ENCODE measurements around the gene FKBP9.
"Not testable (repeated sequence)": the region's sequence is repeated elsewhere in the genome, so short reads cannot be mapped to it uniquely, and the experiment has no call there.

Gene FKBP9

DNA sequence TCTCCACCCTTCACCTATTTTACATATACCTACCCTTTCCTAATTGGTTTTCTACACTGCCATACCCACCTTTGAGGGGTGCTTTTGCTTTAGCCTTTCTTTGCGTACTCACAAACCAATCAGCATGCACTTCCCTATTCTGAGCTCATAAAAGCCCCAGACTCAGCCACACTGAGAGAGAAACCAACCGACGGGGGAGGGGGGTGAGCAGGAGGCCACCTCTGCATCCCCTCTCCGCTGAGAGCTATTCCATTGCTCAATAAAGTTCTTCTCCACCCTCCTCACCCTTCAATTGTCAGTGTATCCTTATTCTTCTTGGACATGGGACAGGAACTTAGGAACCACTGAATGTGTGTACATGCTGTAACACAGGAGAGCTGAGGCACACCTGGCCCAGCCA lies 9.0 kb upstream of the FKBP9 start:
- DNase-seq (ENCODE audit: low read depth, low spot score) = no peak

DNA sequence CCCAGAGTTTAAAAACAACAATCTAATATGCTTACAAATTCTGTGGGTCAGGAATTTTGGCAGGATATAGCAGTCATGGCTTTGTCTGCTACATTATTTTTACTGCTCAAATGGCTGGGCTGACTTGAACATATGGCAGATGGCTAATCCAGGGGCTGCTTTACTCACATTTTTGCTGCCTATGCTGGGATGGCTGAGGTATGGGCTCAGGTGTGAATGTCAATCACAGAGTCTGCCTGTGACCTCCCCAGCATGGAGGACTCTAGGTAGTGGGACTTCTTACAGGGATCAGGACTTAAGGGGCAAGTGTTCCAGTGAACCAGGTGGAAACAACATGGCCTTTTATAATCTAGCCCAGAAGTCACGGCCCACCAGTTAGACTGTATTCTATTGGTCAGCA lies 4.4 kb upstream of the FKBP9 start:
- DNase-seq (ENCODE audit: low read depth, low spot score) = no peak

DNA sequence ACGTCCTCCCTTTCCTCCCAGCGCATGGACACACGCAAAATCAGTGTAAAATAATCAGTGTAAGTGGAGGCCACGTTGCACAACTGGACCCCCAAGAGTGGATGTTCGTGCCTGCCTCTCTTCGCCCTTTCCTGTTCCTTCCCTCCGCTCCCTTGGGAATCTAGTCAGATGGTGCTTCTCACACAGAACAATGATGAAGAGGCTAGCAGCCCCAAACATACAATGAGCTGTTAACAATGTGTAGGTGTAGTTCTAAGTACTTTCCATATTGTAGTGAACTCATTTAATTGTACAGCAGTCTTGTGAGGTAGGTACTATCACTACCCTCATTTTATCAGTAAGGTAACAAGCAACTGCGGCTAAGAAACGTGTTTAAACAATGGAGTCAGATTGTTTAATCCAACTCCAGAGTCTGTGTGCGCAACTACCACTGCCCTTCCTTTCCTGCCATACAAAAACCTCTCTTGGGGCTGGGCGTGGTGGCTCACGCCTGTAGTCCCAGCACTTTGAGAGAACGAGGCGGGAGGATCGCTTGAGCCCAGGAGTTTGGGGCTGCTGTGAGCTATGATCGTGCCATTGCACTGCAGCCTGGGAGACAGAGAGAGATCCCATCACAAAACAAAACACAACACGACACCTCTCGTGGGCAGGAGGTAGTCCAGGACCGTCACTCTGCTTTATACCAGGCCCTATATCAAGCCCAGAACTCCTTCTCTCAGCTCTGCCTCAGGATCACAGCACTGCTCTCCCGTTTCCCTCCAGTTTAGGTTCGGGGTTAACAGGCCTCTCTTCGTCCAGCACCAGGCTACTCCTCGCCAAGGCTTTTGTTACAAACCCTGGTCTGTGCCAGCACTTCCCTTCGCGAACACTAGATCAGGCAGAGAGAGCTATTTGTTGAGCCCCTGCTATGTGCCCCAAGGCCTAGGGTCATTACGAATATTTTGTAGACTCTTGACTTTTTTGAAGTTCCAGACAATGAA lies 1.1 kb downstream of the FKBP9 start:
- peak; percentile 39 for DNase-seq (ENCODE audit: low read depth, low spot score)

DNA sequence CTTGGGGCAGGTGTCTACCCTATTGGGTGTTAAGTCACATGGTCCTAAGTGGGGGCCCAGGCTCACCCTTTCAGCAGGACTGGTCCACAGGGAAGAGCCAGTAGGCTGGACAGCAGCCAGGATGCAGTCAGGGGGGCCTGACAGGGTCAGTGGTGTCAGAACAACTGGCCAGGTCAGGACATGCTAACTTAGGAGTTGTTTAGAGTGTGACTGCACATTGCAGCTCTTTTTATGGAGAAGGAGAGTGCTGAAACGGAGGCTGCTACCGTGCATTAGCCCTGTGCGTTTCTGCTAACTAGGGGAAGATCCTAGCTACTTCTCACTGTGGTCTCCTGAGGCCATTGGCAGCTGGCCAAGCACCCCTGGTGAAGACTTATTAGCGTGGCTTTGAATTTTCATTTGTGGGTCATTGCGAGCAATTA lies 6.7 kb downstream of the FKBP9 start:
- not testable (repeated sequence) for DNase-seq (ENCODE audit: low read depth, low spot score)

DNA sequence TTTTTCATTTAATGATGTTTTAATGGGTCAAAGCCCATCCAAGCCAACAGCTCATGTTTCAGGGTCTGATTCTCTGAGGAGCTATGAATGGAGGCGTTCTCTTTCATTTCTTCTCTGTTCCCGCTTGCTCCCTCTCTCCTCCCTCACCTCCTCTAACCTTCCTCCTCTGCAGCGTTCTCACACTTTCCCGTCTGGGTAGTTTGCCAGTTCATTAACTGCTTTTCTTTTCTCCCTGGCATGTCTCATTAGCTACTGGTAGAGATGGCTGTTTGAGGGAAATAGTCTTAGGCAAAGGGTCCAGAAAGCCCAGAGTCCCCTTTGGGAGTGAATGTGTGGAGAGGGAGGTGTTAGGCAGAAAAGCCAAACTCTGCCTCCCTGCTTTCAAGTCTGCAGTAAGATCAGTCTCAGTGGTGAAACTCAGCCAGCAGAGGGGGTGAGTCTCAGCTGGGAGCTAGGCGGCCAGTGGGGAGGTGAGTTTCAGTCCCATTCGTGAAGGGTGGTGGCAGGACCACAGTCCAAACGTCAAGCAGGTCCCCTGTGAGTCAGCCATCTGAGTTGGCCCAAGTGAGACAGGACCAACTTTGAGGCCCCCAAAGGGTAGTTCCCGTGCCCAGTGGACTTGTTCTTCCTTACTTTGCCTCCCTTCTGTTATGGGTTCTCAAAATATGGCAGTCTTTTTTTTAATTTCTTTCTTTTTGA lies 7.4 kb downstream of the FKBP9 start:
- not testable (repeated sequence) for DNase-seq (ENCODE audit: low read depth, low spot score)

DNA sequence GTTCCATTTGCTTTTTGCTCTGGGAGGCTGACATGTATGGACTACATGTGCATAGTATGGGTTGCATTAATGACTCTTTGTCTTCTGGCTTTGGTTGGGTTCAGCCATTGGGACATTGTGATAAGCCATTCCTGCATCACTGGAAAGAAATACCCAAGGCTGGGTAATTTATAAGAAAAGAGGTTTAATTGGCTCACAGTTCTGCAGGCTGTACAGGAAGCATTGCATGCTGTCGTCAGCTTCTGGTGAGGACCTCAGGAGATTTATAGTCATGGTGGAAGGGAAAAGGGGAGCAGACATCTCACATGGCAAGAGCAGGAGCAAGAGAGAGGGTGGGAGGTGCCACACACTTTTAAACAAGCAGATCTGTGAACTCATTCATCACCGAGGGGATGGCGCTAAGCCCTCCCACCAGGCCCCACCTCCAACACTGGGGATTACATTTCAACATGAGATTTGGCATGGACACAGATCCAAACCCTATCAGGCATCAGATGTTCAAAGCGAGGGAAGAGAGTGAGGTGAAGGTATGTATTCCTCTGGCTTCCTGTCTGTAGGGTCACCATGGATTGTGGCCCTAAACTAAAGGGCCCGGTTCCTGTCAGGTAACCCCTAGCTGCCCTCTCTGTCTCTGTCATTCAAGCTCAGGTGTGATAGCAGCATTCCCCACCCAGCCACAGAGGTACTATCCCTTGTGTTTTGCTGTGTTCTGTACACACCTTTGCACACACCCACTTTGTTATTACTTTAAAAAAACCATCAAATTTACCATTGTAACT lies 9.4 kb downstream of the FKBP9 start:
- DNase-seq (ENCODE audit: low read depth, low spot score) = not testable (repeated sequence)

DNA sequence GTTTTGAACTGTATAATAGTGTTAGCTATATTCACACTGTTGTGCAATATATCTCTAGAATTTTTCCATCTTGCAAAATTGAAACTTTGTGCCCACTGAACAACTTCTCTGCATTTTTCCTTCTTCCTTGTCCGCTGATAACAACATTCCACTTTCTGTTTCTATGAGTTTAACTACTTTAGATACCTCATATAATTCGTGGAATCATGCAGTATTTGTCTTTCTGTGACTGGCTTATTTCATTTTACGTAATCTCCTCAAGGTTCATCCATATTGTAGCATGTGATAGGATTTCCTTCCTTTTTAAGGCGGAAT lies 10.0 kb downstream of the FKBP9 start:
- not testable (repeated sequence) for DNase-seq (ENCODE audit: low read depth, low spot score)

DNA sequence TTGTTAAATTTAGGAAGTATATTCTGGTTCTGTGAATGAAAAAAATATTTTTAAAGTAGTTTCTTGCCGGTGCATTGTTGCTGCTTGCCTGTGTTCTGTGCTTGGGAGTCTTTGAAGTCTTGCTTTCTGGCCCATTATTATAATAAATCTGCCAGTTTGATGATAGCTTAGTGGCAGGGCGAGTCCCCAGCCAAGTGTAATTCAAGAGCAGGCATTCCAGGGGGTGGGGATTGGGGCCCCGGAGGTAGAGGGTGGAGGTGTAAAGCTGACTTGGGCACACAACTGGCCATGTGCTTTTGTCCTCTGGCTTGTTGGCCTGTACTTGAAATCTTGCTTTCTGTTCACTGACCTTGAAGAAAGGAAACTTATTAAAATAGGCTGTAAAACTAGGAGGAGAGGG lies 14.7 kb downstream of the FKBP9 start:
- not testable (repeated sequence) for DNase-seq (ENCODE audit: low read depth, low spot score)

DNA sequence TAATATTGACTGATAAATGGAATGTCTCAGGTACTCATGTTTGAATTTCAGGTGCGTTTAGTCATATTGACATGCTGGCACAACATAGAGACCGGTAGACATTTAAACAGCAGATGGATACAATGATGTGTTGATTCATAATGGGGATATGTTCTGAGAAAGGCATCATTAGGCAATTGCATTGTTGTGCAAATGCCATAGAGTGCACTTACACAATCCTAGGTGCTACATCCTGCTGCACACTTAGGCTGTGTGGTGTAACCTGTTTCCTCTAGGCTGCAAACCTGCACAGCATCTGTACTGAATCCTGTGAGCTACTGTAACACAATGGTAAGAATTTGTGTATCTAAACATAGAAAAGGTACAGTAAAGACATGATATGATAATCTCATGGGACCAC lies 19.9 kb downstream of the FKBP9 start:
- not testable (repeated sequence) for DNase-seq (ENCODE audit: low read depth, low spot score)

DNA sequence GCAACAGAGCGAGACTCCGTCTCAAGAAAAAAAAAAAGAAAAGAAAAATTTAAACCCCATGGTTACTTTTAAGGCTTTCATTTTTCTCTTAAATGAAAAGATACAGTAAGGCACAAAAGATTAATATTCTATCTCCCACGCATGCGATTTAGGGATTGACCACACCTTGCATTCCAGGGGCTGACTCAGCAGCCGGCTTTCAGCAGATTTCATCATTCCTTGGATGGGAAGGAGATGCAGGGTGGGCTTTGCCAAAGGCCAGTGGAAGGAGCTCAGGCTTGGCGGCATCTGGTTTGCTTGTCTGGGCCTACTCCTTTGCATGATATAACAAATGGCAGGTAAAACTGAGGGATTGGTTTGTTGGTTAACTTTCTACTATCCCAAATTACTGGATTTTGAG lies 22.0 kb downstream of the FKBP9 start:
- not testable (repeated sequence) for DNase-seq (ENCODE audit: low read depth, low spot score)

DNA sequence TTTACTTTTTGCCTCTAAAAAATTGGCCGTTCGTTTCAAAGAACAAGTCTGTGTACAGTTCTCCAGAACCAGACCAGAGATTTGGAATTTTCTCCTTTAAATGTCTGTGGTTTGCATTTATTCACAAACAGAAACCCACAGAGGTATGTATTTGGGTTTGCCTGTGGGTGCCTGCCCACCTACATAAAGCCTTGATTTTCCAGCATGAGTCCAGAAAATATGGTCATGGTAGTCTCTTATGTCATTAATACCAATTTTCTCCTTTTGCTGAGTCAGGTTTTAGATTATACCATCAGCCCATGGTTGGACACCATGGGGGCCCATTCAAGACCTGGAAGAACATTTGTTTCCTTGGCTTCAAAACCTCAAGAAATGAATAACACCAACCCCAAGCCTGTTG lies 22.7 kb downstream of the FKBP9 start:
- not testable (repeated sequence) for DNase-seq (ENCODE audit: low read depth, low spot score)

DNA sequence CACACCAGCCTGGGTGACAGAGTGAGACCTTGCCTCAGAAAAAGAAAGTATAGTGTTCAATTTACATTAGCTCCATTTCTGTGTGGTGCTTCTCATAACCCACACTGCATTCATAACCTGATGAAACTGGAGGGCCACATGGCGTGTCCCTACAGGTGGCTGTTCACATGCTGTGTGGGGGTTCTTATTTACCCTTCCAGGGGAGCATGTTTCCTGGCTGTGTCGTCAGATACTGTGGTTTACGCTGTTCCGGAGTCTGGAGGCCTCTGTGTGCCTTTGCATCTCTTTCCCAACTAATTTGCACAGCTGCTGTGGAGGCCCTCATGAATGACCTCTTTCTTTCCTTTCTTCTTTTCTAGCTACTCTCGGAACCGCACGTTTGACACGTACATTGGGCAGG lies 30.9 kb downstream of the FKBP9 start:
- DNase-seq (ENCODE audit: low read depth, low spot score) = not testable (repeated sequence)

DNA sequence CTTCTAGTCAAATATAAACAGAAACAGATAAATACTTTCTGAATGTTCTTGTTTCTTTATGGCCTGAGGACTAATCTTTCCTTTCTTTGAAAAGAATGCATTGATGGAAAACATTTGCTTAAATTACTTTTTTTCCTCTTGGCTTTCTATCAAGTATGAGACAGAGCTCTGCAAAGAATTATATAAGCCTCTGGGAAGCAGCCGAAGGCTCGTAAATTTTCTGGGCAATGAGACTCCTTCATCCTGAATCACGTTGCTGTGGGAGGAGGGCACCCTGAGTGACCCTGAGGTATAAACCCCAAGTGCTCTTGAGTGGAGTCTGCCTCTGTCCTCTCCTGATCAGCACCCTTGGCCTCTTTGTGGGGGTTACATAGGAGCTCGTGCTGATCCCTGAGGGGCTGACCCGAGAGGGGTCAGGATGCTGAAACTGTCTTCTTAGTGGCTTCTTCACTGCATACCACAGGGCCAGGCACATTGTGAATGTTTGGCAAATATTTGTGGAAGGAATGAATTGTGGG lies 33.9 kb downstream of the FKBP9 start:
- not testable (repeated sequence) for DNase-seq (ENCODE audit: low read depth, low spot score)

DNA sequence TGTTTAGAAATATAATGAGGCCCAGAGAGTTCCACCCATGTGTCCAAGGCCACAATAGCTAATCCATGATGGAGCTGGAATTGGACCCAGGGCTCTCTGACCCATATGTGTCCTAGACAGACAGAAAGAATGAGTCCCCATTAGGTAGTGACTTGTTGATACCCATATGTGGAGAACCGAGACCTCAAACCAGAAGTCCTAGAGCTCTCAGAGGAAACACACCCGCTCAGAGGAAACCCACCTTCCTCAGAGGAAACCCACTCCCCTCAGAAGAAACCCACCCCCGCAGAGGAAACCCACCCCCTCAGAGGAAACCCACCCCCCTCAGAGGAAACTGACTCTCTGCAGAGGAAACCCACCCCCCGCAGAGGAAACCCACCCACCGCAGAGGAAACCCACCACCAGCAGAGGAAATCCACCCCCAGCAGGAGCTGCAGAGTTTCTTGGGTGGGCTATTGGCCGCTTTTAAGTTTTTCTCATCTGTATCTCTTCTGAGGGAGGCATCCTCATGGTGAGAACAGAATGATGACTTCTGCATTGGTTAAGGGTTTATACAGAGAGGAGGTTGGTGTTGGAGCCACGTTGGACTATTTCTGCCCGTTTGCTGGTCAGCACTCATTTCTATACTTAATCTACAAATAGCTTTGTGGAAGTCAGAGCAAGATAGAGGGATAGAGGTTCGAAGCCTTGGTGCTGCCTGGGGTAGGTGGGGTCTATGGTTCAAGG lies 34.9 kb downstream of the FKBP9 start:
- not testable (repeated sequence) for DNase-seq (ENCODE audit: low read depth, low spot score)

DNA sequence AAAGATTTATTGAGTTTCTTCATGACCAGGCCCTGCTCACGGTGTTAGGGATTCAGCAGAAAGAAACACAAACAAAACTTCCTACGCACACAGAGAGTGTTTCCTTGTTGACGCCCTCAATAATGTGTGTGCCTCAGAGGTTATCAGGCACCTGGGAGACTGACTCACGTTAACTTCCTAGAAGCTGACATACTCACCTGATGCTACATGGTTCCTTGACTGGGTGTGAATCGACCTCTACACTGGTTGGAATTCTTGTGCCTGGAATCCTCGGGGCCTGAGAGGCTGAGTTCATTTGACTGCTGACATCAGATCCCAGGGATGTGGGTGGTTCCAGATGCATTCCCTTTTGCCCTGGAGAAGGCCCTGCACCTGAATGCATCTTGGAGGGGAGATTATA lies 35.5 kb downstream of the FKBP9 start:
- not testable (repeated sequence) for DNase-seq (ENCODE audit: low read depth, low spot score)

DNA sequence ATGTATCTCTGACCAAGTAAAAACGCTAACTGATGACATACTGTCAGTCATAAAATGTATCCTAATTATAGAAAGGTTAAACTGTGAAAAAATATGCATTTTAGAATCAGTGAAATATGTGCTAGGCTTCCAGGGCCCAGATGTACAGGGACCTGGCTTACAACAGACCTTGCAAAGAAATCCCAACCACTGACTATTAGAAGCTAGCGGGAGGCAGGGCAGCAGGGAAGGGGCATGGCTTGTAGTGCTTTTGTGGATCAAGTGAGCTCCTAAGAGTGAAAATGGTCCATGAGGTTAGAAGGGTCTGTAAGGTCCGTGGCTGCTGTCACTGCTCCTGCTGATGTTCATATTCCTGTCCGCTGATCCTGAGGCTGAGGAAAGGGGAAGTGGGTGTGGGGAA lies 40.7 kb downstream of the FKBP9 start:
- DNase-seq (ENCODE audit: low read depth, low spot score) = not testable (repeated sequence)

DNA sequence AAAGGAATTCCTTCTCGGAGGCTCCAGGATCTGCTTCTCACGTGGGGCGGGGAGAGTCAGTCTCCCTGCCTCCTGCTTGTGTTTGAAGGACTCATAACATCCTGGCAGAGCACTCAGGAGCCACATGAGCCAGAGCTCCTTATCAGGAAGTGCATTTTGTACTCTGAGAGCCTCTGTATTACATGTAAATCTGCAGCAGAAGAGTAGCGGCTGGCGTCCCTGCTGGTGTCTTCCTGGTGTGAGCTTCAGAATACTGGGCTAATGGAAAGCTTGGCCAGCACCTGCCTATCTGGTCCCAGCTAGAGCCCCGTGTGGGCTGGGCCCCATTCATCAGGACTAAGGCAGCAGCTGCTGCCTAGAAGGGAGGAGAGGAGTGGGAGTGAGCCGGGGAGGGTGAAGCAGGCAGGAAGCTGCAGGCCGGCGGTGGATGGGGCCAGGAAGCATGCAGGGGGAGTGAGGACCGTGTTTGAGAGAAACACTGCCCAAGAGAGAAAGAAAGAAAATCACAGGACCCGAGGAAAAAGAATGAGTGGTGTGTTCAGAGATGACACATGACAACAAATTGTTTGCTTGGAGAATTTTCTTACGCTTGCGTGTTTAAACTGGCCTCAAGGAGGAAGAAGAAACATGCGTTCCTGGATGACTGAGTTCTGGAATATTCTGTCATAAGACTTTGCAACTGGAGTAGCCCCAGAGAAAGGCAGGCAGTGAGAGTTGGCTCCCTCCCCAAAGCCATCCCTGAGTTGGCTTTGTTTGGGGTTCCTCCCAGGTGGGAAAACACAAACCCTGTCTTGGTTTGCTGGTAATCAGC lies 41.3 kb downstream of the FKBP9 start:
- DNase-seq (ENCODE audit: low read depth, low spot score) = not testable (repeated sequence)

DNA sequence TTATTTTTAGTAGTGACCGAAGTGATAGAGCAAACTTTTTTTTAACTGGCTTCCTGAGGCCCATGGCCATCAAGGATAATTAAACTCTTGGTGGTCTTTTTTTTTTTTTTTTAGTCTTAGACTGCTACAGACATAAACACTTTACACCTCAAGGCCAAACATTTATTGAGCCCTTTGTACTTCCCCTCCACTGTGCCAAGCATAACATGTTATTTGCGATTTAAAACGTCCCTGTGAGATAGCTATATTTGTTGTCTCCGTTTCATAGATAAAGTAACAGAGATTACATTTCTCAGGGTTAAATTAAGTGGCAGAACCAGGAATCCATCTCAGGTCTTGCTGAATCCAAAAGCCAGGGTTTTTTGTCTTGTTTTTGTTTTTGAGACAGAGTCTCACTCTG lies 42.1 kb downstream of the FKBP9 start:
- not testable (repeated sequence) for DNase-seq (ENCODE audit: low read depth, low spot score)

DNA sequence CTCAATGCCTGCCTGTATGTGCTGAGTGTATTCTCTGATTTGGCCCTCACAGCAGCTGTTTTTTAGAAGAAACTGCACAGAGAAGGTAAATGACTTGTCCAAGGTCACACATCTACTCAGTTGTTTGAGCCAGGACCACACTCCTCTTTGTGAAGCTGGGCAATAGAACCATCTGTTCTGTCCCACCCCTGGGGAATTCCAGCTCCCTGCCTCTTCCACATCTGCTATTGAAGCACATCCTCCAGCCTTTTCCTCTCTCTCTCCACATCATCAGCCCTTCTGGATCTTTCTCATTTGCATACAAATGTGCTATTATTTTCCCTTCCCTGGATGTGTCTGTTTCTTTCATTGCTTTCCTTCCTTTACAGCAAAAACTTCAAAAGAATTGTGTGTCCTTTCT lies 45.9 kb downstream of the FKBP9 start:
- not testable (repeated sequence) for DNase-seq (ENCODE audit: low read depth, low spot score)

DNA sequence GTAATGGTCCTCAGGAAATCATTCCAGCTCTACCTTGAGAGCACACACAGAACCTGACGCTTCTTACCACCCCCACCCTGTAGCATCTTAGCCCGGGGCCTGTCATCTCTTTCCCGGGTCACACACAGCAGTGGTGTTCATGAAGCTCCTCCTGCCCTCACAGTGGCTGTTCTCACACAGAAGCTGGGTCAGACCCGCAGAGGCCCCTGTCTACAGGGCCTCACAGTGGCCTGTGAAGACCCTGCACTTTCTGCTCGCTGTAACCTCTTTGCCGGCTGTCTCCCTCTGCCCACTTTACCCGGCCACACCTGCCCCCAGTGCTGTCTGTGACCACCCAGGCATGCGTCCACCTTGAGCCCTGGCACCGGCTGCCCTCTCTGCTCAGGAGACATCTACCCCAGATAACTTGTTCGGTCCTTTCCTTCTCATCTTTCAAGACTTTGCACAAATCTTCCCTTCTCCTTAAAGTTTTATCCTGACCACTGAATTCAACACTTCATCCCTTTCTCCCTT lies 46.9 kb downstream of the FKBP9 start:
- not testable (repeated sequence) for DNase-seq (ENCODE audit: low read depth, low spot score)
